PC-3 (cell line): ENCODE results near the gene OLIG2. TPM values are rescaled to one million over a fixed set of nuclear protein-coding genes. Genes with fewer than 3 reads are reported as not detected.

Experiments used
- ATAC-seq: fragments of 200-7000 bp; cut with Tn5 transposase; 2 replicates; pipeline ENCODE4 v1.9.1; 2020; ENCODE audit warnings: mild to moderate bottlenecking, moderate library complexity
- BruUV-seq: library from RNA; stranded (reverse); fragments of 400-500 nt; replicated peaks from 2 replicates; lab custom pipeline; 2021; lab: Mats Ljungman, UMichigan
- CTCF ChIA-PET: fragments of 300-600 bp; sonication (Branson Sonifier 250); formaldehyde crosslinking; loops from one replicate; lab custom pipeline; 2022; ENCODE audit warnings: antibody characterized with exemption; lab: Charles Lee
- POLR2A ChIA-PET: fragments of 300-600 bp; sonication (Branson Sonifier 250); formaldehyde crosslinking; loops from one replicate; lab custom pipeline; 2022; ENCODE audit warnings: antibody characterized with exemption; ENCODE audit not compliant: unreplicated experiment; lab: Charles Lee
- DNase-seq: peaks from one replicate; pipeline ENCODE4 v3.0.0-alpha.2; 2015
- H2AFZ ChIP-seq: fragments of 300-600 bp; sonication (generic); 2 replicates; pipeline ENCODE4 v1.6.0; 2016; ENCODE audit warnings: antibody characterized with exemption, low read length
- H3F3A ChIP-seq: fragments of 300-600 bp; sonication (generic); one replicate; pipeline ENCODE4 v1.6.0; 2017; ENCODE audit warnings: antibody characterized with exemption, low read length, control low read depth, mild to moderate bottlenecking; ENCODE audit not compliant: unreplicated experiment
- H3K27ac ChIP-seq: fragments of 300-600 bp; sonication (generic); 2 replicates; pipeline ENCODE4 v1.5.1; 2016; ENCODE audit warnings: mild to moderate bottlenecking, low read length
- H3K27me3 ChIP-seq: fragments of 300-600 bp; sonication (generic); 2 replicates; pipeline ENCODE4 v1.6.1; 2016; ENCODE audit warnings: low read length, mixed read lengths
- H3K36me3 ChIP-seq: fragments of 300-600 bp; sonication (generic); 2 replicates; pipeline ENCODE4 v1.6.1; 2016; ENCODE audit warnings: low read depth, mixed run types, low read length, mixed read lengths
- H3K4me1 ChIP-seq: fragments of 300-600 bp; sonication (generic); 2 replicates; pipeline ENCODE4 v1.5.1; 2016; ENCODE audit warnings: low read length; ENCODE audit not compliant: insufficient read depth
- H3K4me2 ChIP-seq: fragments of 300-600 bp; sonication (generic); 2 replicates; pipeline ENCODE4 v1.6.0; 2016; ENCODE audit warnings: low read length
- H3K4me3 ChIP-seq: fragments of 300-600 bp; sonication (generic); 2 replicates; pipeline ENCODE4 v1.5.1; 2016; ENCODE audit warnings: mild to moderate bottlenecking, low read length, mixed read lengths
- H3K79me2 ChIP-seq: fragments of 300-600 bp; sonication (generic); 2 replicates; pipeline ENCODE4 v1.6.1; 2017; ENCODE audit warnings: low read length, mixed read lengths
- H3K9ac ChIP-seq: fragments of 300-600 bp; sonication (generic); 2 replicates; pipeline ENCODE4 v1.6.0; 2016; ENCODE audit warnings: mild to moderate bottlenecking, low read length
- H3K9me2 ChIP-seq: fragments of 300-600 bp; sonication (generic); replicated peaks from 2 replicates; pipeline ENCODE4 v1.6.1; 2016; ENCODE audit warnings: mixed run types, low read length, mixed read lengths
- H3K9me3 ChIP-seq: fragments of 300-600 bp; sonication (generic); 2 replicates; pipeline ENCODE4 v1.6.1; 2016; ENCODE audit warnings: low read length, mixed read lengths
- H4K20me1 ChIP-seq: fragments of 300-600 bp; sonication (generic); 2 replicates; pipeline ENCODE4 v1.6.1; 2016; ENCODE audit warnings: low read length, mixed read lengths
- EZH2 ChIP-seq: fragments of 300-600 bp; sonication (generic); IDR thresholded peaks from one replicate; pipeline ENCODE4 v1.6.1; 2017; ENCODE audit warnings: antibody characterized with exemption, mild to moderate bottlenecking, low read length; ENCODE audit not compliant: unreplicated experiment
- EZH2phosphoT487 ChIP-seq: fragments of 300-600 bp; sonication (generic); IDR thresholded peaks from 2 replicates; pipeline ENCODE4 v1.6.1; 2018; ENCODE audit warnings: mild to moderate bottlenecking, antibody characterized with exemption, low read length, borderline replicate concordance
- intact Hi-C: fragments of 100-400 bp; cut with micrococcal nuclease; formaldehyde crosslinking; loops from 2 replicates; pipeline ENCODE4 v1.9.0; 2023
- total RNA-seq: library from RNA; depleted of rRNA; stranded (reverse); fragments of >200 nt; gene quantifications from 2 replicates; pipeline ENCODE4 v1.2.3, GENCODE V29; 2014
- TF ChIP-seq, protein P1 (sequence below): fragments of 300-600 bp; sonication (generic); conservative IDR thresholded peaks from 2 replicates; pipeline ENCODE4 v1.5.1; 2017; ENCODE audit warnings: antibody characterized with exemption, low read depth, mild to moderate bottlenecking, low read length

Gene OLIG2
- total RNA-seq, 1 experiment from 2014 or later, result not detected

DNA sequence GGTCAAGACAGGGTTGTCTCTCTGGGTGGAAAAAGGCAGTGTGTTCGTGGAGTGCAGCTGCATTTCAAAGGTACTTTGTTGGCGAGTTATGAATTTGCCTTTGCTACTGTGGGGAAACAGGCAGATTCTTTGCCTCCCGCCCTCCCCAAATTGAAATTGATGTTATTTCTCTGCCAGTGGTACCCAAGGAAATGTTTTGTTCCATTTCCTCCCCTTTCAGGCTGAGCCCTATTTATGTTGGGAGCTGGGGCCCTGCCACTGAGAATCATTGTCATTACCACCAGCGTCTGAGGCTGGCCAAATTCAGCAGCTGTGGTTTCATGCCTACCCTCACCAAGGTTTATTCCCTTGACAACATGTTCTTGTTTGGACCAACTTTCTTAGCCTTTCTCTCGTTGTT lies 48.5 kb upstream of the OLIG2 start:
- CTCF ChIA-PET, result no interaction called here
- Histone ChIP-seq H3K9me3 (no peaks in the 10 kb centered on the region), H3K36me3 (no peaks in the 10 kb centered on the region), H3K4me3 (no peak overlapping the region), H3K27ac (no peak overlapping the region), H3K79me2 (no peaks in the 10 kb centered on the region), H3K9ac (no peak overlapping the region), H2AFZ (no peak overlapping the region), H3K27me3 (peaks cover 98% of the 10 kb centered on the region), H3K4me2 (no peak overlapping the region), H3F3A (no peaks in the 10 kb centered on the region), H4K20me1 (no peaks in the 10 kb centered on the region), H3K9me2 (no peaks in the 10 kb centered on the region), H3K4me1 (no peaks in the 10 kb centered on the region)
- DNase-seq (no peak), ATAC-seq (no peak)
- intact Hi-C loops, result no loop called here
- BruUV-seq, result no TSS peak
- TF ChIP-seq EZH2 (no peak), EZH2phosphoT487 (no peak)
- TF ChIP-seq, protein P1, sequence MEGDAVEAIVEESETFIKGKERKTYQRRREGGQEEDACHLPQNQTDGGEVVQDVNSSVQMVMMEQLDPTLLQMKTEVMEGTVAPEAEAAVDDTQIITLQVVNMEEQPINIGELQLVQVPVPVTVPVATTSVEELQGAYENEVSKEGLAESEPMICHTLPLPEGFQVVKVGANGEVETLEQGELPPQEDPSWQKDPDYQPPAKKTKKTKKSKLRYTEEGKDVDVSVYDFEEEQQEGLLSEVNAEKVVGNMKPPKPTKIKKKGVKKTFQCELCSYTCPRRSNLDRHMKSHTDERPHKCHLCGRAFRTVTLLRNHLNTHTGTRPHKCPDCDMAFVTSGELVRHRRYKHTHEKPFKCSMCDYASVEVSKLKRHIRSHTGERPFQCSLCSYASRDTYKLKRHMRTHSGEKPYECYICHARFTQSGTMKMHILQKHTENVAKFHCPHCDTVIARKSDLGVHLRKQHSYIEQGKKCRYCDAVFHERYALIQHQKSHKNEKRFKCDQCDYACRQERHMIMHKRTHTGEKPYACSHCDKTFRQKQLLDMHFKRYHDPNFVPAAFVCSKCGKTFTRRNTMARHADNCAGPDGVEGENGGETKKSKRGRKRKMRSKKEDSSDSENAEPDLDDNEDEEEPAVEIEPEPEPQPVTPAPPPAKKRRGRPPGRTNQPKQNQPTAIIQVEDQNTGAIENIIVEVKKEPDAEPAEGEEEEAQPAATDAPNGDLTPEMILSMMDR, result no peak
- POLR2A ChIA-PET, result no interaction called here

GRCh38 chr21:32978331-32979270 lies 47.1 kb upstream of the OLIG2 start:
- no peak overlapping the region for H3K9ac ChIP-seq
- DNase-seq, result no peak
- intact Hi-C loops, result no loop called here
- POLR2A ChIA-PET, result no interaction called here
- CTCF ChIA-PET, result no interaction called here
- H3K27ac ChIP-seq, result no peak overlapping the region
- H3K27me3 ChIP-seq, result peaks cover 87% of the 10 kb centered on the region
- H4K20me1 ChIP-seq, result no peaks in the 10 kb centered on the region
- H2AFZ ChIP-seq, result no peak overlapping the region
- TF ChIP-seq EZH2phosphoT487, result no peak
- TF ChIP-seq, protein P1, result no peak
- no peak for TF ChIP-seq EZH2
- no peaks in the 10 kb centered on the region for H3F3A ChIP-seq
- H3K4me2 ChIP-seq, result no peak overlapping the region
- H3K36me3 ChIP-seq, result no peaks in the 10 kb centered on the region
- BruUV-seq, result no TSS peak
- no peaks in the 10 kb centered on the region for H3K79me2 ChIP-seq
- no peak overlapping the region for H3K4me3 ChIP-seq
- H3K4me1 ChIP-seq, result no peaks in the 10 kb centered on the region
- H3K9me2 ChIP-seq, result no peaks in the 10 kb centered on the region
- H3K9me3 ChIP-seq, result no peaks in the 10 kb centered on the region
- ATAC-seq, result no peak
